ENCODE measurements around the gene HAX1. TPM values are rescaled to one million over a fixed set of nuclear protein-coding genes. Genes with fewer than 3 reads are reported as not detected.

Gene HAX1
- total and polyA plus RNA-seq, 2 of the 8 experiments (the other 6 are each of a cell fraction or from before 2014, with no cell fraction given), result 82.2 to 115 TPM

DNA sequence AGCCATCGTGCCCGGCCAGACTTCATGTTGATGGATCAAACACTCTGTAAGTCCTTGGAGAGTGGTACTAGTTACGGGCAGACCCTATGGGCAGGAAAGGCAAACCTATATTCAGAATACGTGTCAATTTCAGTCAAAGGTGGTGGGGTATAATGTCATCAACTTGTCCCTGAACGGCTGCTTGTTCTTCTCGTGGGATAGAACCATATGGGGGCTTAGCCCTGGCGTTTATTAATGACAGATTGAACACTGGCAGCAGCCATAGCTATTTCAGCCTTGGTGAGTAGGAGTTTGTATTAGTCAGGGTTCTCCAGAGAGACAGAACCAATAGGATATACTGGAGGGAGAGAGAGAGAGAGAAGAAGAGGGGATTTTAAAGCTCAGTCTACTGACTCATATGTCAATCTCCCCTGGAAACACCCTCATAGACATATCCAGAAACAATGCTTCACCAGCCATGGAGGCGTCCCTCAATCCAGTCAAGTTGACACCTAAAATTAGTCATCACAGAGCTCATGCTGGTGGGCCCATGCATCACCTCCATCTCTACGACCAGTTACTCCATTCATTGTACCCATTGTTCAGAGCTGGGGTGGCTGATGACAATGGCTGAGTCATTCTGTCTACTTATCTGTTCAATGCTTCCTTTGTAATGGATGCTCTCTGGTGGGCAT, 32.4 kb downstream of the HAX1 start:
- FAIRE-seq (no peak), DNase-seq (ENCODE audit: low read depth in 1 of 2, low spot score in 2 of 2) (no peak)
- no peak overlapping the region for H2BK5ac ChIP-seq (ENCODE audit: low read depth, low read length)
- H4K20me1 ChIP-seq (replicated peaks in 1 of 2; ENCODE audit: control insufficient read depth in 1 of 2, insufficient read depth in 2 of 2, low read length in 2 of 2), result no peaks in the 10 kb centered on the region
- ChIA-PET POLR2A (ENCODE audit: partially characterized antibody) (interaction anchor here (0.9 kb wide), 1 partner anchor 16 kb away, joined by 3 read pairs; the partner anchor contains the start of gene AQP10), CTCF (ENCODE audit: partially characterized antibody) (interaction anchor here (1.0 to 3.4 kb wide), 3 partner anchors 19 to 31 kb away, joined by 4 to 9 read pairs (median 7); no protein-coding TSS in a partner anchor)
- no peak overlapping the region for H3K9ac ChIP-seq (replicated peaks in 1 of 4; ENCODE audit: extremely low read depth in 1 of 4, low read depth in 3 of 4, low read length in 3 of 4)
- H3K27me3 ChIP-seq (replicated peaks in 1 of 4; ENCODE audit: control insufficient read depth in 3 of 4, extremely low read depth in 1 of 4, insufficient read depth in 3 of 4, low read length in 3 of 4), result no peaks in the 10 kb centered on the region
- H3K18ac ChIP-seq (ENCODE audit: extremely low read depth, low read length), result no peak overlapping the region
- H3K79me2 ChIP-seq (ENCODE audit: control insufficient read depth in 1 of 2, insufficient read depth in 2 of 2, low read length in 2 of 2), result no peaks in the 10 kb centered on the region
- no peak overlapping the region for H2AFZ ChIP-seq (ENCODE audit: low read length)
- H3K79me1 ChIP-seq (ENCODE audit: low read depth, low read length), result no peaks in the 10 kb centered on the region
- H3K4me3 ChIP-seq (ENCODE audit: extremely low read depth in 1 of 4, insufficient read depth in 2 of 4, low read depth in 3 of 4, low read length in 4 of 4), result no peak overlapping the region
- H3K4me1 ChIP-seq (replicated peaks in 1 of 4; ENCODE audit: control insufficient read depth in 3 of 4, insufficient read depth in 4 of 4, low read length in 3 of 4), result no peaks in the 10 kb centered on the region
- no peak overlapping the region for H3K4ac ChIP-seq (replicated peaks; ENCODE audit: insufficient read length, low read depth, low read length)
- H3K23me2 ChIP-seq (ENCODE audit: low read depth, low read length), result no peaks in the 10 kb centered on the region
- no peak overlapping the region for H2BK20ac ChIP-seq (ENCODE audit: low read length)
- no peak overlapping the region for H2BK15ac ChIP-seq (ENCODE audit: low read length)
- no peak overlapping the region for H3K14ac ChIP-seq (ENCODE audit: insufficient read length)
- no peak overlapping the region for H3K4me2 ChIP-seq (ENCODE audit: insufficient read depth in 1 of 2, low read depth in 2 of 2, low read length in 2 of 2)
- H3K36me3 ChIP-seq (ENCODE audit: control insufficient read depth in 2 of 4, insufficient read depth in 4 of 4, low read length in 3 of 4), result no peaks in the 10 kb centered on the region
- no peaks in the 10 kb centered on the region for H3K9me3 ChIP-seq (ENCODE audit: insufficient read depth in 2 of 2, low read depth in 1 of 2, low read length in 1 of 2)
- no peak overlapping the region for H4K8ac ChIP-seq (ENCODE audit: extremely low read depth, insufficient read depth, low read length)
- no peak overlapping the region for H4K5ac ChIP-seq (ENCODE audit: insufficient read length, low read depth, low read length)
- WGBS, 2 experiments (ENCODE audit: extremely low coverage in 1 of 2, insufficient coverage in 1 of 2, insufficient read length in 1 of 2, insufficient replicate concordance in 2 of 2, low coverage in 1 of 2, low lambda C conversion rate in 2 of 2, missing lambda C conversion rate in 1 of 2), result 81% methylated on average over 9 of the region's 9 CpGs; no CpG with 5 or more reads in 1 of the 2 experiments
- H3K23ac ChIP-seq (ENCODE audit: insufficient read length), result no peak overlapping the region
- no peak overlapping the region for H2BK120ac ChIP-seq (replicated peaks; ENCODE audit: low read depth, low read length)
- no peak overlapping the region for H2BK12ac ChIP-seq (ENCODE audit: low read depth, low read length)
- no peak overlapping the region for H4K91ac ChIP-seq (replicated peaks; ENCODE audit: insufficient read length, low read length)
- no peak overlapping the region for H3K27ac ChIP-seq (ENCODE audit: low read depth, low read length)
- no peak overlapping the region for H3K56ac ChIP-seq (replicated peaks; ENCODE audit: insufficient read length, low read depth, low read length)
- no peak overlapping the region for H2AK5ac ChIP-seq (ENCODE audit: low read depth, low read length)
- TF ChIP-seq CBX5 (IDR thresholded peaks at IDR 0.05; ENCODE audit: low read depth, low read length) (no peak), SRF (IDR thresholded peaks at IDR 0.05; ENCODE audit: low read depth, low read length) (no peak), SIX5 (IDR thresholded peaks at IDR 0.05; ENCODE audit: low read depth, low read length) (no peak), SAP30 (IDR thresholded peaks at IDR 0.05; ENCODE audit: insufficient read depth, insufficient replicate concordance, low read length) (no peak), POLR2AphosphoS5 (IDR thresholded peaks at IDR 0.05; ENCODE audit: low read depth, low read length) (no peak), BRCA1 (IDR thresholded peaks at IDR 0.05; ENCODE audit: low read depth, low read length) (no peak), BACH1 (IDR thresholded peaks at IDR 0.05; ENCODE audit: low read length) (no peak), TBP (IDR thresholded peaks at IDR 0.05; ENCODE audit: low read depth, low read length) (no peak), TAF1 (IDR thresholded peaks at IDR 0.05; ENCODE audit: low read depth, low read length) (no peak)
- TF ChIP-seq, protein P1, sequence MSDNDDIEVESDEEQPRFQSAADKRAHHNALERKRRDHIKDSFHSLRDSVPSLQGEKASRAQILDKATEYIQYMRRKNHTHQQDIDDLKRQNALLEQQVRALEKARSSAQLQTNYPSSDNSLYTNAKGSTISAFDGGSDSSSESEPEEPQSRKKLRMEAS (IDR thresholded peaks at IDR 0.05), result no peak
- TF ChIP-seq, protein P2, sequence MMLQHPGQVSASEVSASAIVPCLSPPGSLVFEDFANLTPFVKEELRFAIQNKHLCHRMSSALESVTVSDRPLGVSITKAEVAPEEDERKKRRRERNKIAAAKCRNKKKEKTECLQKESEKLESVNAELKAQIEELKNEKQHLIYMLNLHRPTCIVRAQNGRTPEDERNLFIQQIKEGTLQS (IDR thresholded peaks at IDR 0.05; ENCODE audit: insufficient read depth, low read depth, low read length), result no peak
- TF ChIP-seq, protein P3, sequence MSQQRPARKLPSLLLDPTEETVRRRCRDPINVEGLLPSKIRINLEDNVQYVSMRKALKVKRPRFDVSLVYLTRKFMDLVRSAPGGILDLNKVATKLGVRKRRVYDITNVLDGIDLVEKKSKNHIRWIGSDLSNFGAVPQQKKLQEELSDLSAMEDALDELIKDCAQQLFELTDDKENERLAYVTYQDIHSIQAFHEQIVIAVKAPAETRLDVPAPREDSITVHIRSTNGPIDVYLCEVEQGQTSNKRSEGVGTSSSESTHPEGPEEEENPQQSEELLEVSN (IDR thresholded peaks at IDR 0.05), result no peak

All from H1 (cell line).